GM23248 (cell line): ENCODE measurements around the gene PUS1. TPM values are rescaled to one million over a fixed set of nuclear protein-coding genes. Genes with fewer than 3 reads are reported as not detected.
"Not testable (repeated sequence)": the region's sequence is repeated elsewhere in the genome, so short reads cannot be mapped to it uniquely, and the experiment has no call there.

Experiments used
- DNase-seq: peaks from one replicate; pipeline ENCODE4 v3.0.0-alpha.2; 2015
- H2AFZ ChIP-seq: fragments of 200-600 bp; sonication (generic); 2 replicates; pipeline ENCODE4 v1.6.1; 2016; ENCODE audit warnings: antibody characterized with exemption
- H3F3A ChIP-seq: fragments of 200-600 bp; sonication (generic); 2 replicates; pipeline ENCODE4 v1.6.1; 2016; ENCODE audit warnings: mild to moderate bottlenecking, antibody characterized with exemption, mixed run types; ENCODE audit not compliant: insufficient read depth
- H3K27ac ChIP-seq: fragments of 200-600 bp; sonication (generic); 2 replicates; pipeline ENCODE4 v1.5.1; 2016; ENCODE audit warnings: mild to moderate bottlenecking
- H3K27me3 ChIP-seq: fragments of 200-600 bp; sonication (generic); replicated peaks from 2 replicates; pipeline ENCODE4 v1.6.1; 2016; ENCODE audit warnings: mild to moderate bottlenecking; ENCODE audit not compliant: insufficient read depth
- H3K36me3 ChIP-seq: fragments of 200-600 bp; sonication (generic); 2 replicates; pipeline ENCODE4 v1.6.1; 2016; ENCODE audit warnings: low read depth, mild to moderate bottlenecking
- H3K4me1 ChIP-seq: fragments of 200-600 bp; sonication (generic); 2 replicates; pipeline ENCODE4 v1.6.1; 2016; ENCODE audit warnings: mild to moderate bottlenecking; ENCODE audit not compliant: insufficient read depth
- H3K4me2 ChIP-seq: fragments of 200-600 bp; sonication (generic); one replicate; pipeline ENCODE4 v1.6.1; 2016; ENCODE audit warnings: mild to moderate bottlenecking; ENCODE audit not compliant: unreplicated experiment
- H3K4me3 ChIP-seq: fragments of 200-600 bp; sonication (generic); 2 replicates; pipeline ENCODE4 v1.5.1; 2016; ENCODE audit warnings: mild to moderate bottlenecking
- H3K79me2 ChIP-seq: fragments of 200-600 bp; sonication (generic); 2 replicates; pipeline ENCODE4 v1.6.1; 2016; ENCODE audit warnings: mild to moderate bottlenecking; ENCODE audit not compliant: insufficient read depth
- H3K9ac ChIP-seq: fragments of 200-600 bp; sonication (generic); 2 replicates; pipeline ENCODE4 v1.6.1; 2016; ENCODE audit warnings: mild to moderate bottlenecking
- H3K9me2 ChIP-seq: fragments of 200-600 bp; sonication (generic); 2 replicates; pipeline ENCODE4 v1.6.1; 2016; ENCODE audit warnings: mixed run types, mild to moderate bottlenecking, moderate library complexity; ENCODE audit not compliant: insufficient read depth
- H3K9me3 ChIP-seq: fragments of 200-600 bp; sonication (generic); one replicate; pipeline ENCODE4 v1.6.1; 2017; ENCODE audit warnings: low read depth
- H4K20me1 ChIP-seq: fragments of 200-600 bp; sonication (generic); 2 replicates; pipeline ENCODE4 v1.6.0; 2016; ENCODE audit not compliant: insufficient read depth
- EZH2 ChIP-seq: fragments of 200-600 bp; sonication (generic); IDR thresholded peaks from 2 replicates; pipeline ENCODE4 v1.6.1; 2018; ENCODE audit warnings: antibody characterized with exemption, mild to moderate bottlenecking; ENCODE audit not compliant: insufficient read depth, poor library complexity, severe bottlenecking
- EZH2phosphoT487 ChIP-seq: fragments of 200-600 bp; sonication (generic); IDR thresholded peaks from 2 replicates; pipeline ENCODE4 v1.6.1; 2018; ENCODE audit warnings: antibody characterized with exemption, moderate library complexity, mild to moderate bottlenecking, low read depth; ENCODE audit not compliant: insufficient read depth
- WGBS, 2 experiments: methylation state at CpG; one replicate each; pipeline ENCODE4 v1.1.6; 2015 to 2017; ENCODE audit warnings: low lambda C conversion rate in 2 of 2, low coverage in 1 of 2; ENCODE audit errors: missing lambda C conversion rate in 2 of 2; 5-methylcytosine and 5-hydroxymethylcytosine counted together
- in situ Hi-C: fragments of 300-500 bp; cut with MboI; formaldehyde crosslinking; loops from 2 replicates; pipeline ENCODE4 v1.15.0; 2020
- polyA plus RNA-seq: library from polyadenylated mRNA; unstranded; fragments of >200 nt; fragmentation: Nextera tagmentation; extraction: Ambion mirVana; gene quantifications from 2 replicates; pipeline ENCODE4 v1.2.1, GENCODE V29; 2016
- total RNA-seq: library from RNA; depleted of rRNA; stranded (reverse); fragments of >200 nt; shearing (Covaris generic); gene quantifications from 2 replicates; pipeline ENCODE4 v1.2.3, GENCODE V29; 2014

The PUS1 gene
- total and polyA plus RNA-seq, 2 experiments from 2014 or later: 14.0 to 18.9 TPM

DNA sequence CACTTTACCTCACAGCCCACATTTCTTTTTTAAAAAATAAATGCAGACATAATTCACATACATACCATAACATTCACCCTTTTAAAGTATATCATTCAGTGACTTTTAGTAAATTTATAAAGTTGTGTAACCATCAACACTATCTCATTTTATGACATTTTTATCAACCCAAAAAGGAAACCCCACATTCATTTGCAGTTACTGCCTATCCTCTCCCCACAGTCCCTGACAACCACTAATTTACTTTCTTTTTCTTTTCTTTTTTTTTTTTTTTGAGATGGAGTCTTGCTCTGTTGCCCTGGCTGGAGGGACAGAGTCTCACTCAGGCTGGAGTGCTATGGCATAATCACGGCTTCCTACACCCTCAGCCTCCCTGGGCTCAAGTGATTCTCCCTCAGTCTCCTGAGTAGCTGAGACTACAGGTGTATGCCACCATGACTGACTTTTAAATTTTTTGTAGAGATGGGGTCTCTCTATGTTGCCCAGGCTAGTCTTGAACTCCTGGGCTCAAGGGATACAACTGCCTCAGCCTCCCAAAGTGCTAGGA is 19.2 kb downstream of the PUS1 start:
- Histone ChIP-seq H3K4me3 (no peak overlapping the region), H3K9me2 (no peaks in the 10 kb centered on the region), H3F3A (peaks cover 31% of the 10 kb centered on the region), H3K4me2 (no peak overlapping the region), H3K4me1 (peaks cover 9% of the 10 kb centered on the region; the same call in 1 of the 2 replicates), H3K79me2 (peaks cover 31% of the 10 kb centered on the region), H3K9me3 (no peaks in the 10 kb centered on the region), H4K20me1 (no peaks in the 10 kb centered on the region), H3K27me3 (no peaks in the 10 kb centered on the region), H3K36me3 (0 out of 2 replicates have a peak, but pooled peaks cover 5% of the 10 kb centered on the region), H2AFZ (peak overlapping the region; percentile 76; the same call in 1 of the 2 replicates), H3K27ac (peak overlapping the region; percentile 64), H3K9ac (no peak overlapping the region)
- TF ChIP-seq EZH2 (no peak), EZH2phosphoT487 (no peak)
- in situ Hi-C loops: no loop called here
- DNase-seq: peak; percentile 14
- 57 to 71% methylated on average over 1 of the region's 1 CpG for WGBS, 2 experiments

DNA sequence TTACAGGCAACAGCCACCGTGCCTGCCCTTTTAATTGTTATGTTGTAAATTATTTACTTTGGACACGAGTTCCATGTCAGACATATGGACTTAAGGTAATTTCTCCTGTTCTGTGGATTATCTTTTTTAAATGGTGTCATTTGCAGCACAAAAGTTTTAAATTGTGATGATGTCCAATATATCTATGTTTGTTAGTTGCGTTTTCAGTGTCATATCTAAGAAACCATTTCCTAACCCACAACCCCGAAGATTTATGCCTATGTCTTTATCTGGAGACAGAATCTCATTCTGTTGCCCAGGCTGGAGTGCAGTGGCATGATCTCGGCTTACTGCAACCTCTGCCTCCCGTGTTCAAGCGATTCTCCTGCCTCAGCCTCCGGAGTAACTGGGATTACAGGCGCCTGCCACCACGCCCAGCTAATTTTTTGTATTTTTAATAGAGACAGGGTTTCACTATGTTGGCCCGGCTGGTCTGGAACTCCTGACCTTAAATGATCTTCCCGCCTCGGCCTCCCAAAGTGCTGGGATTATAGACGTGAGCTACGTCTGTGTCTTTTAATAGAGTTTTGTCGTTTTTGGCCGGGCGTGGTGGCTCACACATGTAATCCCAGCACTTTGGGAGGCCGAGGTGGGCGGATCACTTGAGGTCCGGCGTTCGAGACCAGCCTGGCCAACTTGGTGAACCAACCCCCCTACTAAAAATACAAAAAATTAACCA is 19.8 kb downstream of the PUS1 start:
- H4K20me1 ChIP-seq, H3K9me2 ChIP-seq, in situ Hi-C loops, H3K4me1 ChIP-seq, H3K36me3 ChIP-seq, H3K27me3 ChIP-seq, H3K9me3 ChIP-seq: not testable (repeated sequence)
- Histone ChIP-seq H3K9ac (peak overlapping the region; percentile 68), H3F3A (peaks cover 31% of the 10 kb centered on the region), H3K27ac (peak overlapping the region; percentile 64), H2AFZ (peak overlapping the region; percentile 76), H3K4me2 (peak overlapping the region; percentile 76), H3K4me3 (peak overlapping the region; percentile 89), H3K79me2 (peaks cover 37% of the 10 kb centered on the region)
- DNase-seq: peak; percentile 21
- 16 to 17% methylated on average over 23 of the region's 23 CpGs for WGBS, 2 experiments

DNA sequence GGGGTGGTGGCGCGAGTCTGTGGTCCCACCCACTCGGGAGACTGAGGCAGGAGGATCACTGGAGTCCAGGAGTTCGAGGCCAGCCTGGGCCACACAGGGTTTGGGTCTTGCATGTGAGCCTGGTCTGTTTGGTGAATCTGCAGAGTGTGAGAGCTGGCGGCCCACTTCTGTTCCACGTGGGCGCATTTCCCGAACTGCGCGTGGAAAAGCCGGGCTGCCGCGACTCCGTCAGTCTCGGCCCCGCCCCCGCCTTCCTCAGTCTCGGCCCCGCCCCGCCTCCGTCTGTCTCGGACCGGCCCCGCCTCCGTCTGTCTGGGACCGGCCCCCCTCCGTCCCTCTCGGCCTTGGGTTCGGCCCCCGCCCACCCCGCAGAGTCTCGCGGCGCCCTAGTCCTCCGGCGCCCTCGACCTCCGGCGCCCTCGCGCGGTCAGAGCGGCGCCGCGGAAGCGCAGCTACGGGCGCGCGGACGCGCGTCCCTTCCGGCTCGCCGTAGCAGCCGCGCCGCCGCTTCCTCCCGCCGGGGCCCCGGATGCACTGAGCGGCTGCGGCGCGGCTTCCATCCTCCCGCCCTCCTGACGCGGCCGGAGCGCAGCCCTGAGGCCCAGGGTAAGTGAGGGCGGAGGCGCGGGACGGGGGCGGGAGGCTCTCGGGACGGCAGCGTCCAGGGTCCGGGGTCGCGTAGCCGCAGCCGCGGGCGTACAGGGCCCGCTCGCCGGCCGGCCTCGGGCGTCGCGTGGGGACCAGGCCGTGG is 20.5 kb downstream of the PUS1 start, which contains the start of gene EP400:
EP400 (plus strand) TSS at position 512 of the 751 bp plus-strand sequence. CDS start 10,678 bp downstream, outside the sequence.
- 1 to 3% methylated on average over 58 to 70 of the region's 97 CpGs for WGBS, 2 experiments
- peak within 1 kb of the TSS; percentile 88 for H3K9ac ChIP-seq
- H3K4me2 ChIP-seq: peak within 1 kb of the TSS; percentile 78
- peaks cover 44% of the 10 kb centered on the region for H3K79me2 ChIP-seq
- TF ChIP-seq EZH2phosphoT487: no peak
- no peak for TF ChIP-seq EZH2
- no peaks in the 10 kb centered on the region for H3K9me3 ChIP-seq
- H3K4me1 ChIP-seq: peaks cover 9% of the 10 kb centered on the region; the same call in 1 of the 2 replicates
- peak within 1 kb of the TSS; percentile 76 for H2AFZ ChIP-seq
- no peaks in the 10 kb centered on the region for H3K27me3 ChIP-seq
- H3F3A ChIP-seq: peaks cover 31% of the 10 kb centered on the region
- DNase-seq: peak; percentile 99
- no peaks in the 10 kb centered on the region for H3K9me2 ChIP-seq
- H3K27ac ChIP-seq: peak within 1 kb of the TSS; percentile 64
- in situ Hi-C loops: no loop called here
- no peaks in the 10 kb centered on the region for H3K36me3 ChIP-seq
- peak within 1 kb of the TSS; percentile 89 for H3K4me3 ChIP-seq
- H4K20me1 ChIP-seq: no peaks in the 10 kb centered on the region

DNA sequence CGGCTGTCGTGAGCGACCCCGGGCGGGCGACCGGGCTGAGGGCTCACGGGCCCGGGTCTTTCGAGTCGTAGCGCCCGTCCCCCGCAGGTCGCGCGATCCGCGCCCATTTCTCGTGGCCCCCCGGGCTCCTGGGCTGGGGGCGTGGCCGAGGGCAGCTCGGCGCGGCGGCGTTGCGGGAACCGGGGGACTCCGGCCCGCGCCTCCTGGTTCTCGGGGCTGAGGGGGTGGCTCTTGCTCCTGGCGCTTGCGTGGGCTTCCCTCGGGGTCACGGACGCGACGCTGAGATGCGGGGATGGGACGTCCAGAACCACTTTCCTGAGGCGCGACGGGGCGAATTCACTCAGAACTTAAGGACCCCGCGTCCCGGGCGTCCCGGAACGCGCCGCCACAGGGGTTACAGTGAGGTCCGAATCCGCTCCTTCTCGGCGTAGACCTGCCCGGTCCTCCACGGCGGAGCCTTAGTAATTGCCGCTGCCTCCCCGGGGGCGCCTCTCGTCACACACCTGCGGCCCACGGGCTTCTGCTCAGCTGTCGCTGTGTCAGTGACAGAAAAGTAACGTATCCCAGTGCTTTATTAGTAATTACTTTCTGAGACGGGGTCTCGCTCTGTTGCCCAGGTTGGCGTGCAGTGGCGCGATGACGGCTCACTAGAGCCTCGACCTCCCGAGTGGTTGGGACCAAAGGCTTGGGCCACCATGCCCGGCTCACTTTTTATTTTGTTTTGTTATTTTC is 21.3 kb downstream of the PUS1 start:
- peak overlapping the region; percentile 42 for H3K27ac ChIP-seq
- no peaks in the 10 kb centered on the region for H3K27me3 ChIP-seq
- TF ChIP-seq EZH2phosphoT487 (no peak), EZH2 (no peak)
- H3K36me3 ChIP-seq: no peaks in the 10 kb centered on the region
- in situ Hi-C loops: no loop called here
- H3K4me2 ChIP-seq: peak overlapping the region; percentile 78
- peak overlapping the region; percentile 73 for H2AFZ ChIP-seq
- peaks cover 9% of the 10 kb centered on the region; the same call in 1 of the 2 replicates for H3K4me1 ChIP-seq
- H3K9me2 ChIP-seq: no peaks in the 10 kb centered on the region
- peak overlapping the region; percentile 89 for H3K4me3 ChIP-seq
- H3F3A ChIP-seq: peaks cover 31% of the 10 kb centered on the region
- no peaks in the 10 kb centered on the region for H3K9me3 ChIP-seq
- H3K79me2 ChIP-seq: peaks cover 52% of the 10 kb centered on the region
- peak overlapping the region; percentile 88 for H3K9ac ChIP-seq
- 1% methylated on average over 39 to 55 of the region's 79 CpGs for WGBS, 2 experiments
- DNase-seq: peak; percentile 61
- H4K20me1 ChIP-seq: no peaks in the 10 kb centered on the region

DNA sequence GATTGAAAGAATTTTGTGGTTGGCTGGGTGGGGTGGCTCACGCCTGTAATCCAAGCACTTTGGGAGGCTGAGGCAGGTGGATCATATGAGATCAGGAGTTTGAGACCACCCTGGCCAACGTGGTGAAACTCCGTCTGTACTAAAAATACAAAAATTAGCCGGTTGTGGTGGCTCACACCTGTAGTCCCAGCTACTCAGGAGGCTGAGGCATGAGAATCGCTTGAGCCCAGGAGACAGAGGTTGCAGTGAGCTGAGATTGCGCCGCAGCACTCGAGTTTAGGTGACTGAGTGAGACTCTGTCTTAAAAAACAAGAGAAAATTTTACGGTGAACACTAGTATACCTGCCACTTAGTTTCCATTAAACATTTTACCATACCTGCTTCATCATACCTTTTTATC is 24.7 kb downstream of the PUS1 start:
- H3K27me3 ChIP-seq, in situ Hi-C loops, H3K4me3 ChIP-seq, H3K27ac ChIP-seq, DNase-seq, H3K9me3 ChIP-seq, H3K9me2 ChIP-seq, H4K20me1 ChIP-seq, H3K4me2 ChIP-seq, H3K9ac ChIP-seq, H3K36me3 ChIP-seq, H2AFZ ChIP-seq: not testable (repeated sequence)
- Histone ChIP-seq H3F3A (peaks cover 15% of the 10 kb centered on the region), H3K79me2 (peaks cover 87% of the 10 kb centered on the region), H3K4me1 (peaks cover 17% of the 10 kb centered on the region)
- 96 to 98% methylated on average over 9 of the region's 9 CpGs for WGBS, 2 experiments

DNA sequence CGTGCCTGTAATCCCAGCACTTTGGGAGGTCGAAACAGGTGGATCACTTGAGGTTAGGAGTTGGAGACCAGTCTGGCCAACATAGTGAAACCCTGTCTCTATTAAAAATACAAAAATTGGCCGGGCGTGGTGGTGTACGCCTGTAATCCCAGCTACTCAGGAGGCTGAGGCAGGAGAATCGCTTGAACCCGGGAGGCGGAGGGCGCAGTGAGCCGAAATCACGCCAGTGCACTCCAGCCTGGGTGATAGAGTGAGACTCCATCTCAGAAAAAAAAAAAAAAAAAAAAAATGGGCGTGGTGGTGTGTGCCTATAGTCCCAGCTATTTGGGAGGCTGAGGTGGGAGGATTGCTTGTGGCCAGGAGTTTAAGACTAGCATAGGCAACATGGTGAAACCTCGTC is 25.4 kb downstream of the PUS1 start:
- H3K27me3 ChIP-seq, H3K9ac ChIP-seq, H3K9me2 ChIP-seq, H3F3A ChIP-seq, H4K20me1 ChIP-seq, H3K27ac ChIP-seq, in situ Hi-C loops, H3K4me3 ChIP-seq, DNase-seq, H3K4me2 ChIP-seq, H3K36me3 ChIP-seq, H3K9me3 ChIP-seq, H2AFZ ChIP-seq: not testable (repeated sequence)
- Histone ChIP-seq H3K4me1 (peaks cover 17% of the 10 kb centered on the region), H3K79me2 (peaks cover 93% of the 10 kb centered on the region)
- WGBS, 2 experiments: 92 to 95% methylated on average over 11 to 13 of the region's 13 CpGs
